Lower leg skin (tissue), 3 donors: ENCODE results near the gene ZNF205.

Source experiments
- POLR2A ChIP-seq, 2 donors: fragments of 450-650 bp; IDR thresholded peaks; one replicate each; pipeline ENCODE4 v1.6.1; 2016 to 2017; ENCODE audit warnings: antibody characterized with exemption in 2 of 2, mild to moderate bottlenecking in 1 of 2, moderate library complexity in 1 of 2
- TF ChIP-seq, protein P1 (sequence below), 3 donors: fragments of 450-650 bp; IDR thresholded peaks; one replicate each; pipeline ENCODE4 v1.5.1; 2016; ENCODE audit warnings: antibody characterized with exemption in 3 of 3, mild to moderate bottlenecking in 3 of 3, moderate library complexity in 2 of 3

DNA sequence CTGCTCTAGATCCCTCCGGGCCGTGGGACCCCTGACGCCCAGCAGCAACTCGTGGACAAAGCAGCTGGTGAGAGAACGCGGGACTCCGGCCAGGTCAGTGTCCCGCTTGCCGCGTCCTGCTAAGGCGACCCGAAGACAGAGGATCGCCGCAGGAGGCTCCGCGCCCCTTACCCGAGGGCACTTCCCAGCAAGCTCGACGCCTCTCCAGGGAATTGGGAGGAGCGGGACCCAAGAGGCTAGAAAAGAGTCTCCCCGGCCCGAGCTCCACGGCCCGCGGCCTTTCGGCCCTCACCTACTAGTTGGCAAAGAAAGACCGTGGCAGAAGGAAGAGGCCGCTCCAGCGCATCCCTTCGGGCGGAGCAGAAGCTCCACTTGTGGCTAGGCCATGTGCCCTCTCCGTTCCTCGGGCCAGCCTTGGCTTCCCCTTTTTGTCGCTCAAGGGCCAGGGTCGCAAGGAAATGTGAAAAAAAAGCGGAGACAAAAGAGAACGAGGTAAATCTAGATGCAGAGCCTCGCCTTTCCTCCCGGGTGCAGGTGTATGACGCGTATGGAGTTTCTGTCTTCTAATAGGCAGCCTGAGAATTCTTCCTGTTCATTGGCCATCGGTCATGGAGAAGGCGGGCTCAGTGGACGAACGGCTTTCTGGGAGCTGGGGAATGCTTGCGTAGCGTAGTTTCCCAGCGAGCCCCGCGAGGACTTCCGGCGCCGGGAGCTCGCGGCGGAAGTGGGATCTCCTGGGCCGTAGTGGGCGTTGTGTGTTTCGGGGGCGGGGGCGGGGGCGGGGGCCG lies 22.1 kb downstream of the ZNF205 start, which contains the start of gene ZNF213:
- TF ChIP-seq POLR2A (IDR thresholded peaks at IDR 0.05) = peak in 1 of 2 donors; percentile 90
- TF ChIP-seq, protein P1, sequence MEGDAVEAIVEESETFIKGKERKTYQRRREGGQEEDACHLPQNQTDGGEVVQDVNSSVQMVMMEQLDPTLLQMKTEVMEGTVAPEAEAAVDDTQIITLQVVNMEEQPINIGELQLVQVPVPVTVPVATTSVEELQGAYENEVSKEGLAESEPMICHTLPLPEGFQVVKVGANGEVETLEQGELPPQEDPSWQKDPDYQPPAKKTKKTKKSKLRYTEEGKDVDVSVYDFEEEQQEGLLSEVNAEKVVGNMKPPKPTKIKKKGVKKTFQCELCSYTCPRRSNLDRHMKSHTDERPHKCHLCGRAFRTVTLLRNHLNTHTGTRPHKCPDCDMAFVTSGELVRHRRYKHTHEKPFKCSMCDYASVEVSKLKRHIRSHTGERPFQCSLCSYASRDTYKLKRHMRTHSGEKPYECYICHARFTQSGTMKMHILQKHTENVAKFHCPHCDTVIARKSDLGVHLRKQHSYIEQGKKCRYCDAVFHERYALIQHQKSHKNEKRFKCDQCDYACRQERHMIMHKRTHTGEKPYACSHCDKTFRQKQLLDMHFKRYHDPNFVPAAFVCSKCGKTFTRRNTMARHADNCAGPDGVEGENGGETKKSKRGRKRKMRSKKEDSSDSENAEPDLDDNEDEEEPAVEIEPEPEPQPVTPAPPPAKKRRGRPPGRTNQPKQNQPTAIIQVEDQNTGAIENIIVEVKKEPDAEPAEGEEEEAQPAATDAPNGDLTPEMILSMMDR (IDR thresholded peaks at IDR 0.05) = no peak
